Nephron (organoid): Measurements from ENCODE around the gene ABR.

Source experiments
- H3K27ac Mint-ChIP-seq, 3 experiments: 2 replicates each; pipeline ENCODE4 v1.8.0; 2020; ENCODE audit warnings: mixed read lengths in 3 of 3, mild to moderate bottlenecking in 2 of 3, moderate library complexity in 1 of 3
- H3K27me3 Mint-ChIP-seq: 2 replicates; pipeline ENCODE4 v1.8.0; 2021; ENCODE audit warnings: low read depth, mild to moderate bottlenecking, moderate library complexity, mixed read lengths
- H3K36me3 Mint-ChIP-seq: 2 replicates; pipeline ENCODE4 v1.8.0; 2020; ENCODE audit warnings: low read depth, mixed read lengths
- H3K4me1 Mint-ChIP-seq: 2 replicates; pipeline ENCODE4 v1.8.0; 2020; ENCODE audit warnings: mixed read lengths
- H3K4me3 Mint-ChIP-seq, 3 experiments: 2 replicates each; pipeline ENCODE4 v1.8.0; 2020; ENCODE audit warnings: mild to moderate bottlenecking in 3 of 3, mixed read lengths in 3 of 3, moderate library complexity in 2 of 3
- H3K9me3 Mint-ChIP-seq: 2 replicates; pipeline ENCODE4 v1.8.0; 2020; ENCODE audit warnings: mixed read lengths
- TF ChIP-seq, protein P1 (sequence below), 3 experiments: fragments of 200-600 bp; sonication (generic); IDR thresholded peaks; one replicate each; pipeline ENCODE4 v1.5.0; 2021; ENCODE audit warnings: antibody characterized with exemption in 3 of 3; ENCODE audit not compliant: unreplicated experiment in 3 of 3

ABR gene

DNA sequence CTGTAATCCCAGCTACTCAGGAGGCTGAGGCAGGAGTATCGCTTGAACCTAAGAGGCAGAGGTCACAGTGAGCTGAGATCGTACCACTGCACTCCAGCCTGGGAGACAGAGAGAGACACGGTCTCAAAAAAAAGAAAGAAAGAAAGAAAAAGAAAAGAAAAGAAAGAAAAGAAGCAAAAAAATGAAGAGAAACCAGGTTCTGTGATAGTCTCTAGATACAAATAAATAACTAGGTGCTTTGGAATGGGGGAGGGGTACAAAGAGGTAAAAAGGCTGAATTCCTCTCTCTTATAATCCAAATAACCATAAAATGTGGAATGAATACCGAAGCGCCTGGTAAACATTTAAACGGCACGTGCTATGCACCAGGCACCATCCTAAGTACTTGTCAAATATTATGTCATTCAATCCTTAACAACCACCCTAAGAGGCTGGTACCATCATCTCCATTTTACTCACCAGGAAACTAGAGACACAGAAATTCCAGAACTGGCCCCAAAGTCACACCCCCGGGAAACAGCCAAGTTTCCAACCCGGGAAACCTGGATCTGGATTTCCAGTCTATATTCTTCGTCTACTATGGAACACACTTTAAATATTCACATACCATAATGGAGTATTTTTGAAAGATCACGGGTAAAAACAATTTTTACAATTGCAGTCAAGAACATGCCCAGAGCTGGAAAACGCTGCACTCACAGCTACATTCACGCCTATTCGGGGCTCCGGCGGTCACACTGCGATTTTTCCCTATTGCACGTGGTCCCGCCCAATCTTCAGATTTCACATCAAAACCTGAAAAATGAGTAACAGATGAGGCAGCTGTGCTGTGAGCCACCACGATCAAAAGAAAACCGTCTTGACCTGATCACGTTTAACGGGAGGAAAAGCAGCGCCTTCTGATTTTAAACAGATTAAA, 210.7 kb downstream of the ABR start:
- Mint-ChIP-seq H3K4me1 (peaks cover 59% of the 10 kb centered on the region), H3K9me3 (no peaks in the 10 kb centered on the region), H3K4me3 (peak overlapping the region; percentile 70 to 77 (median 74)), H3K27me3 (peaks cover 15% of the 10 kb centered on the region), H3K27ac (peak overlapping the region; percentile 75 to 94 (median 83)), H3K36me3 (peaks cover 12% of the 10 kb centered on the region)
- TF ChIP-seq, protein P1, sequence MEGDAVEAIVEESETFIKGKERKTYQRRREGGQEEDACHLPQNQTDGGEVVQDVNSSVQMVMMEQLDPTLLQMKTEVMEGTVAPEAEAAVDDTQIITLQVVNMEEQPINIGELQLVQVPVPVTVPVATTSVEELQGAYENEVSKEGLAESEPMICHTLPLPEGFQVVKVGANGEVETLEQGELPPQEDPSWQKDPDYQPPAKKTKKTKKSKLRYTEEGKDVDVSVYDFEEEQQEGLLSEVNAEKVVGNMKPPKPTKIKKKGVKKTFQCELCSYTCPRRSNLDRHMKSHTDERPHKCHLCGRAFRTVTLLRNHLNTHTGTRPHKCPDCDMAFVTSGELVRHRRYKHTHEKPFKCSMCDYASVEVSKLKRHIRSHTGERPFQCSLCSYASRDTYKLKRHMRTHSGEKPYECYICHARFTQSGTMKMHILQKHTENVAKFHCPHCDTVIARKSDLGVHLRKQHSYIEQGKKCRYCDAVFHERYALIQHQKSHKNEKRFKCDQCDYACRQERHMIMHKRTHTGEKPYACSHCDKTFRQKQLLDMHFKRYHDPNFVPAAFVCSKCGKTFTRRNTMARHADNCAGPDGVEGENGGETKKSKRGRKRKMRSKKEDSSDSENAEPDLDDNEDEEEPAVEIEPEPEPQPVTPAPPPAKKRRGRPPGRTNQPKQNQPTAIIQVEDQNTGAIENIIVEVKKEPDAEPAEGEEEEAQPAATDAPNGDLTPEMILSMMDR (IDR thresholded peaks at IDR 0.05; ENCODE audit: unreplicated experiment in 3 of 3) = no peak

DNA sequence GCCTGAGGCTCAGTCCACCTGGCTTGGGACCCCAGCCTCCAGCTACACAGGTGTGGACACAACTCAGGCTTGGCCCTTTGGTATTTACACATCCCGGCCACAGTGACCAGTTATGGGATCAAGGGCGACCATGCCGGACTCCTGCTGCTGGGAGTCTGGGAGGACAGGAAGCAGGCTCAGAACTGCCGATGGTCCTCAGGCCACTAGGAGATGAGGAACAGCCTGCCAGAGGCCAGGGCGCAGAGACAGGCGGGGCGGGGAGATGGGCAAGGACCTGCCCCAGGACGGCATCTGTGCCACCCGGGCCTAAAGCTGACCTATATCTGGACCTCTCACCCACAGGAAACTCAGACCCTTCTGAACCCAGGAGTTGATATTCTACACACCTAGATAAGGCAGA, 212.7 kb downstream of the ABR start:
- Mint-ChIP-seq H3K27ac (peak overlapping the region in 1 of 3 experiments; percentile 65), H3K4me3 (no peak overlapping the region), H3K4me1 (peaks cover 66% of the 10 kb centered on the region), H3K9me3 (no peaks in the 10 kb centered on the region), H3K27me3 (peaks cover 15% of the 10 kb centered on the region), H3K36me3 (peaks cover 6% of the 10 kb centered on the region)
- TF ChIP-seq, protein P1 (IDR thresholded peaks at IDR 0.05; ENCODE audit: unreplicated experiment in 3 of 3) = no peak

DNA sequence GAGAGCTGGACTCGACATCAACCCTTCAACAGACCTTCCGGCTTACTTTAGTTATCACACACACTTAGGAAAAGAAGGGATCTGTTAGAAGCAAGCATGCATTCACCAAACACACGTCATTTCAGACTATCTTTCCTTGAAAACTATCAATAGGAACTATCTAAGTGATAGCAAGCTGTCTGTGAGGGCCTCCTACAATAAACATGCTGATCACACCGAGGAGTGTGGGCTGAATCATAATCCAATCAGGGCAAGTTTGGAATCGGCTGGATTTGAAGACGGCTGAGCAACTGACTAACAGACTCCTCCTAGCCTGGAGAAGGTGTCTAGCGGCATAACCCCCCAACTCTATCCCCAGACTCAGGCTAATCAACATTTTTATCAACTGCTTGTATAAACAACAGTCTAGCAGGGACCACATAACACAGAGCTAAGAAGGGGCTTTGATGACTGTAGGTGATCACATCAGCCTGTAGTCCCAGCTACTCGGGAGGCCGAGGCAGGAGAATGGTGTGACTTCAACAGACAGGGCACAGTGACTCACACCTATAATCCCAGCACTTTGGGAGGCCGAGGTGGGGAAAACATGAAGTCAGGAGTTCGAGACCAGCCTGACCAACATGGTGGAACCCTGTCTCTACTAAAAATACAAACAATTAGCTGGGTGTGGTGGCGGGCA, 214.3 kb downstream of the ABR start:
- H3K9me3 Mint-ChIP-seq = no peaks in the 10 kb centered on the region
- peaks cover 9% of the 10 kb centered on the region for H3K27me3 Mint-ChIP-seq
- peaks cover 6% of the 10 kb centered on the region for H3K36me3 Mint-ChIP-seq
- peak overlapping the region; percentile 56 to 84 (median 75) for H3K27ac Mint-ChIP-seq
- peaks cover 69% of the 10 kb centered on the region for H3K4me1 Mint-ChIP-seq
- TF ChIP-seq, protein P1 (IDR thresholded peaks at IDR 0.05; ENCODE audit: unreplicated experiment in 3 of 3) = no peak
- peak overlapping the region in 1 of 3 experiments; percentile 13 for H3K4me3 Mint-ChIP-seq

DNA sequence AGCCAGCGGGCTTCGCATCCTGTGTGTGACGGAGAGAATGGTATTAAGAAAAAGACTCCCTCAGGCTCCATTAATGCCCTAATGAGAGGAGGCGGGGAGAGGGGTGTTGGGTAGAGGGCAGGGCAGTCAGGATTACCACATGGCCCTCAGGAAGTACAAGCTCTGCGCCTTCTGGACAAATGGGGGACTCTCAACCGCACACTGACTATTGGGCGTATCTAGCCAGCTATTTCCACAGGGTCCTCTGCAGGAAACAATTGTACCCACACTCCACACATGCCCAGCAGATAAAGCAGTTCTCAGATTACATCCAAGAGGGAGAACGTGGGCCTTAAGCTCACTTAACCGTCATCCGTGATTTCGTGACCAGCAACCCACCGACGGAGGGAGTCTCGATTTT, 214.9 kb downstream of the ABR start:
- Mint-ChIP-seq H3K36me3 (peaks cover 2% of the 10 kb centered on the region), H3K27me3 (peaks cover 8% of the 10 kb centered on the region), H3K4me1 (peaks cover 68% of the 10 kb centered on the region), H3K9me3 (no peaks in the 10 kb centered on the region), H3K27ac (peak overlapping the region; percentile 56 to 84 (median 75)), H3K4me3 (peak overlapping the region in 2 of 3 experiments; percentile 11 to 47)
- TF ChIP-seq, protein P1 (IDR thresholded peaks at IDR 0.05; ENCODE audit: unreplicated experiment in 3 of 3) = no peak

DNA sequence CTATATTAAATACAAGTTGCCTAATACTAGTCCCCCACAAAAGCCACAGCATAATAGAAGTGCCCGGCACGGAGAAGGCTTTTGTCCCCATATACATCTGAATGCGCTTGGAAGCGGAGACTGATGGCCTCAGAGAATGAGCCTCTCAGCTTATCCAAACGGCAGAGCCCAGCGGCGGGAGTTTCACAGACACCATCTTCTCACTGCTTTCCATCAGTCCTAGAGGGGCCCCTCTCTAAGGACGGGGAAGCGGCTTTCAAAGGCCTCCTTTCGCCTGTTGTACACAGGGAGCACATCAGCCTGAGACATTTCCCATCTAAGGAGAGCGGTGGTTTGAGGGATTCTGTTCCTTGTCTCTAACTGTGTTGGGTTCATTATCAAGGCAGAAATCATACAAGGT, 217.1 kb downstream of the ABR start:
- Mint-ChIP-seq H3K36me3 (peaks cover 5% of the 10 kb centered on the region), H3K4me1 (peaks cover 52% of the 10 kb centered on the region), H3K27me3 (peaks cover 4% of the 10 kb centered on the region), H3K4me3 (peak overlapping the region; percentile 2 to 57 (median 35)), H3K27ac (peak overlapping the region; percentile 24 to 76 (median 70)), H3K9me3 (no peaks in the 10 kb centered on the region)
- TF ChIP-seq, protein P1 (IDR thresholded peaks at IDR 0.05; ENCODE audit: unreplicated experiment in 3 of 3) = no peak
